H9 (cell line): ENCODE measurements around the gene MYBPHL. TPM values are rescaled to one million over a fixed set of nuclear protein-coding genes. Genes with fewer than 3 reads are reported as not detected.

ENCODE experiments used
- DNase-seq: peaks from one replicate; pipeline ENCODE4 v3.0.0-alpha.2; 2017
- H2AFZ ChIP-seq: one replicate; pipeline ENCODE4 v1.6.1; 2013; ENCODE audit warnings: mild to moderate bottlenecking, low read length, control low read depth, moderate library complexity
- H2AK5ac ChIP-seq: 2 replicates; pipeline ENCODE4 v1.6.1; 2013; ENCODE audit warnings: low read length, control low read depth, mixed read lengths; ENCODE audit not compliant: insufficient read length
- H2BK120ac ChIP-seq: one replicate; pipeline ENCODE4 v1.6.1; 2013; ENCODE audit warnings: low read depth, mild to moderate bottlenecking, low read length, control low read depth, inconsistent platforms; ENCODE audit not compliant: poor library complexity, severe bottlenecking
- H2BK12ac ChIP-seq: 2 replicates; pipeline ENCODE4 v1.6.1; 2013; ENCODE audit warnings: low read length, control low read depth, mixed read lengths, low read depth; ENCODE audit not compliant: insufficient read length
- H2BK15ac ChIP-seq: 2 replicates; pipeline ENCODE4 v1.6.1; 2013; ENCODE audit warnings: low read depth, low read length, control low read depth
- H2BK20ac ChIP-seq: one replicate; pipeline ENCODE4 v1.6.1; 2013; ENCODE audit warnings: low read depth, mild to moderate bottlenecking, low read length, control low read depth, inconsistent platforms; ENCODE audit not compliant: poor library complexity, severe bottlenecking
- H2BK5ac ChIP-seq: 2 replicates; pipeline ENCODE4 v1.6.1; 2013; ENCODE audit warnings: low read length, control low read depth, mixed read lengths; ENCODE audit not compliant: insufficient read length
- H3K14ac ChIP-seq: 2 replicates; pipeline ENCODE4 v1.6.1; 2013; ENCODE audit warnings: low read length, control low read depth; ENCODE audit not compliant: insufficient read depth
- H3K18ac ChIP-seq: 2 replicates; pipeline ENCODE4 v1.6.1; 2013; ENCODE audit warnings: low read depth, mild to moderate bottlenecking, mixed read lengths, low read length, control low read depth; ENCODE audit not compliant: insufficient read length
- H3K23ac ChIP-seq: 2 replicates; pipeline ENCODE4 v1.6.1; 2013; ENCODE audit warnings: low read length, control low read depth, mixed read lengths, low read depth; ENCODE audit not compliant: insufficient read length
- H3K23me2 ChIP-seq: 2 replicates; pipeline ENCODE4 v1.6.1; 2013; ENCODE audit warnings: low read depth, mild to moderate bottlenecking, mixed read lengths, low read length, control low read depth; ENCODE audit not compliant: insufficient read length, poor library complexity, severe bottlenecking
- H3K27ac ChIP-seq: 2 replicates; pipeline ENCODE4 v1.5.1; 2013; ENCODE audit warnings: low read length, control low read depth, mixed read lengths, low read depth; ENCODE audit not compliant: insufficient read length
- H3K27me3 ChIP-seq: 2 replicates; pipeline ENCODE4 v1.6.1; 2013; ENCODE audit warnings: low read length, control low read depth, inconsistent platforms; ENCODE audit not compliant: insufficient read depth
- H3K4ac ChIP-seq: 2 replicates; pipeline ENCODE4 v1.6.1; 2013; ENCODE audit warnings: low read depth, mild to moderate bottlenecking, control low read depth, inconsistent platforms, low read length, moderate library complexity
- H3K4me1 ChIP-seq: 2 replicates; pipeline ENCODE4 v1.6.1; 2013; ENCODE audit warnings: low read length, control low read depth, inconsistent platforms; ENCODE audit not compliant: insufficient read depth
- H3K4me2 ChIP-seq: 2 replicates; pipeline ENCODE4 v1.6.1; 2013; ENCODE audit warnings: low read length, control low read depth, mixed read lengths; ENCODE audit not compliant: insufficient read length, insufficient read depth
- H3K56ac ChIP-seq: 2 replicates; pipeline ENCODE4 v1.6.1; 2013; ENCODE audit warnings: low read depth, mild to moderate bottlenecking, mixed read lengths, low read length, control low read depth; ENCODE audit not compliant: insufficient read length
- H3K79me1 ChIP-seq: 2 replicates; pipeline ENCODE4 v1.6.1; 2013; ENCODE audit warnings: low read depth, mild to moderate bottlenecking, moderate library complexity, low read length, control low read depth, inconsistent platforms; ENCODE audit not compliant: insufficient read depth, poor library complexity, severe bottlenecking
- H3K79me2 ChIP-seq: 2 replicates; pipeline ENCODE4 v1.6.1; 2013; ENCODE audit warnings: low read length, control low read depth, inconsistent platforms; ENCODE audit not compliant: insufficient read depth
- H3K9ac ChIP-seq: 2 replicates; pipeline ENCODE4 v1.6.1; 2013; ENCODE audit warnings: low read length, control low read depth, mixed read lengths; ENCODE audit not compliant: insufficient read length; ENCODE audit errors: extremely low read depth
- H3K9me3 ChIP-seq: one replicate; pipeline ENCODE4 v1.6.1; 2013; ENCODE audit warnings: low read depth, low read length, inconsistent platforms; ENCODE audit not compliant: control insufficient read depth
- H3T11ph ChIP-seq: one replicate; pipeline ENCODE4 v1.6.1; 2013; ENCODE audit warnings: mild to moderate bottlenecking, low read length, control low read depth, inconsistent platforms
- H4K20me1 ChIP-seq: one replicate; pipeline ENCODE4 v1.6.1; 2013; ENCODE audit not compliant: control insufficient read depth, insufficient read length, insufficient read depth
- H4K5ac ChIP-seq: 2 replicates; pipeline ENCODE4 v1.6.1; 2013; ENCODE audit warnings: low read depth, mild to moderate bottlenecking, mixed read lengths, low read length, control low read depth; ENCODE audit not compliant: insufficient read length
- H4K8ac ChIP-seq: replicated peaks from 2 replicates; pipeline ENCODE4 v1.6.1; 2013; ENCODE audit warnings: low read length, control low read depth, mixed read lengths, low read depth; ENCODE audit not compliant: insufficient read length
- H4K91ac ChIP-seq: 2 replicates; pipeline ENCODE4 v1.6.1; 2013; ENCODE audit warnings: low read depth, mild to moderate bottlenecking, moderate library complexity, mixed read lengths, low read length, control low read depth; ENCODE audit not compliant: insufficient read length
- H3K27ac Mint-ChIP-seq, 3 experiments: 2 replicates in 2 of 3; 3 replicates in 1 of 3; pipeline ENCODE4 v1.8.0; 2020 to 2021; ENCODE audit warnings: mixed read lengths in 3 of 3, mild to moderate bottlenecking in 1 of 3, moderate library complexity in 1 of 3
- H3K27me3 Mint-ChIP-seq: 2 replicates; pipeline ENCODE4 v1.8.0; 2021; ENCODE audit warnings: low read depth, mild to moderate bottlenecking, moderate library complexity, mixed read lengths
- H3K36me3 Mint-ChIP-seq, 3 experiments: 2 replicates in 2 of 3; 3 replicates in 1 of 3; pipeline ENCODE4 v1.8.0; 2020 to 2021; ENCODE audit warnings: low read depth in 3 of 3, mixed read lengths in 3 of 3; ENCODE audit not compliant: insufficient read depth in 1 of 3
- H3K4me1 Mint-ChIP-seq, 2 experiments: 2 replicates each; pipeline ENCODE4 v1.8.0; 2020; ENCODE audit warnings: mixed read lengths in 2 of 2
- H3K4me3 Mint-ChIP-seq, 2 experiments: 2 replicates in 1 of 2; 3 replicates in 1 of 2; pipeline ENCODE4 v1.8.0; 2020 to 2021; ENCODE audit warnings: mild to moderate bottlenecking in 2 of 2, mixed read lengths in 2 of 2, moderate library complexity in 1 of 2
- H3K9me3 Mint-ChIP-seq, 2 experiments: 2 replicates in 1 of 2; 3 replicates in 1 of 2; pipeline ENCODE4 v1.8.0; 2020; ENCODE audit warnings: mild to moderate bottlenecking in 2 of 2, mixed read lengths in 2 of 2, moderate library complexity in 1 of 2
- WGBS: extraction: QIAGEN DNeasy Blood & Tissue Kit; methylation state at CpG from one replicate; pipeline ENCODE4 v1.1.7; 2013; ENCODE audit warnings: missing lambda C conversion rate, low lambda C conversion rate, mixed read lengths; ENCODE audit not compliant: insufficient read length; ENCODE audit errors: extremely low coverage; 5-methylcytosine and 5-hydroxymethylcytosine counted together
- total RNA-seq: library from RNA; stranded (reverse); gene quantifications from 2 replicates; pipeline ENCODE4 v1.2.1, GENCODE V29; 2021
- TF ChIP-seq, protein P1 (sequence below): fragments of 200-600 bp; sonication (generic); conservative IDR thresholded peaks from 3 replicates; pipeline ENCODE4 v1.8.0; 2021; ENCODE audit warnings: antibody characterized with exemption, mild to moderate bottlenecking

MYBPHL gene
- total RNA-seq, 1 experiment from 2014 or later: 0.59 TPM

DNA sequence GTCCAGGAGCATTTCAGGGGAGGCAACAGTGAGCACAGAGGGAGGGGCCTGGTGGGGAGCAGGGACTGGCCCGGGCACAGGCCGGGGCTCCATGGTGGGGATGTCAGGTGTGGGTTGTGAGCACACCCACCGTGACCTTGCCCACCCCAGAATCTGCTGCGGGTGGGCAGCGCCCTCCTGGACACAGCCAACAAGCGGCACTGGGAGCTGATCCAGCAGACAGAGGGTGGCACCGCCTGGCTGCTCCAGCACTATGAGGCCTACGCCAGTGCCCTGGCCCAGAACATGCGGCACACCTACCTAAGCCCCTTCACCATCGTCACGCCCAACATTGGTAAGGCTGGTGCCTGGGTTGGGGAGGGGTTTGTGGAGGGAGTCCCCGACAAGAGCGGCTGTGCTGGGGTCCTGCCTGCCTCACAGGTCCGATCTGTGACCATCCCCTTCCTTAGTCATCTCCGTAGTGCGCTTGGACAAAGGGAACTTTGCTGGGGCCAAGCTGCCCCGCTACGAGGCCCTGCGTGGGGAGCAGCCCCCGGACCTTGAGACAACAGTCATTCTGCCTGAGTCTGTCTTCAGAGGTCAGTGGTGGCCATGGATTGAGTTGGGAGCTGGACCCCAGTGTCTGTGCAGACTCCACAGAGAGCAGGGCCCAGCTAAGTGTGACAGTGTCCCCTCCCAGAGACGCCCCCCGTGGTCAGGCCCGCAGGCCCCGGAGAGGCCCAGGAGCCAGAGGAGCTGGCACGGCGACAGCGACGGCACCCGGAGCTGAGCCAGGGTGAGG lies 38.2 kb downstream of the MYBPHL start:
- no peak overlapping the region for H4K91ac ChIP-seq
- H3K27me3 Mint-ChIP-seq: no peaks in the 10 kb centered on the region
- DNase-seq: no peak

More for the DNA sequence above, 38.2 kb downstream of the MYBPHL start:
- H3K23me2 ChIP-seq: no peaks in the 10 kb centered on the region
- TF ChIP-seq, protein P1, sequence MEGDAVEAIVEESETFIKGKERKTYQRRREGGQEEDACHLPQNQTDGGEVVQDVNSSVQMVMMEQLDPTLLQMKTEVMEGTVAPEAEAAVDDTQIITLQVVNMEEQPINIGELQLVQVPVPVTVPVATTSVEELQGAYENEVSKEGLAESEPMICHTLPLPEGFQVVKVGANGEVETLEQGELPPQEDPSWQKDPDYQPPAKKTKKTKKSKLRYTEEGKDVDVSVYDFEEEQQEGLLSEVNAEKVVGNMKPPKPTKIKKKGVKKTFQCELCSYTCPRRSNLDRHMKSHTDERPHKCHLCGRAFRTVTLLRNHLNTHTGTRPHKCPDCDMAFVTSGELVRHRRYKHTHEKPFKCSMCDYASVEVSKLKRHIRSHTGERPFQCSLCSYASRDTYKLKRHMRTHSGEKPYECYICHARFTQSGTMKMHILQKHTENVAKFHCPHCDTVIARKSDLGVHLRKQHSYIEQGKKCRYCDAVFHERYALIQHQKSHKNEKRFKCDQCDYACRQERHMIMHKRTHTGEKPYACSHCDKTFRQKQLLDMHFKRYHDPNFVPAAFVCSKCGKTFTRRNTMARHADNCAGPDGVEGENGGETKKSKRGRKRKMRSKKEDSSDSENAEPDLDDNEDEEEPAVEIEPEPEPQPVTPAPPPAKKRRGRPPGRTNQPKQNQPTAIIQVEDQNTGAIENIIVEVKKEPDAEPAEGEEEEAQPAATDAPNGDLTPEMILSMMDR: no peak
- no peak overlapping the region for H3K4ac ChIP-seq
- peaks cover 2 to 4% of the 10 kb centered on the region in 2 experiments; a peak in 2 of 4 replicates for H3K4me1 Mint-ChIP-seq
- H3T11ph ChIP-seq: no peak overlapping the region
- no peak overlapping the region for H2BK5ac ChIP-seq
- H3K9me3 Mint-ChIP-seq: no peaks in the 10 kb centered on the region; a peak in 1 of 5 replicates
- no peak overlapping the region for H2BK15ac ChIP-seq
- H4K20me1 ChIP-seq: no peaks in the 10 kb centered on the region
- no peaks in the 10 kb centered on the region for H3K4me1 ChIP-seq
- no peak overlapping the region for H3K18ac ChIP-seq
- no peaks in the 10 kb centered on the region for H3K9me3 ChIP-seq
- H4K8ac ChIP-seq: no peak overlapping the region
- no peak overlapping the region for H3K27ac ChIP-seq
- WGBS: no CpG with 5 or more reads among the region's 29 CpGs
- H3K56ac ChIP-seq: no peak overlapping the region
- H3K4me2 ChIP-seq: no peak overlapping the region
- no peak overlapping the region for H3K14ac ChIP-seq
- H3K23ac ChIP-seq: no peak overlapping the region
- H3K79me2 ChIP-seq: no peaks in the 10 kb centered on the region
- H3K4me3 Mint-ChIP-seq: no peak overlapping the region
- no peak overlapping the region for H2BK20ac ChIP-seq
- no peak overlapping the region for H4K5ac ChIP-seq
- H3K27me3 ChIP-seq: no peaks in the 10 kb centered on the region
- no peak overlapping the region for H3K9ac ChIP-seq
- H3K36me3 Mint-ChIP-seq: peaks cover 9 to 59% (median 44%) of the 10 kb centered on the region in 3 experiments; a peak in 6 of 7 replicates
- no peaks in the 10 kb centered on the region for H3K79me1 ChIP-seq
- H2BK12ac ChIP-seq: no peak overlapping the region
- no peak overlapping the region for H2AFZ ChIP-seq
- H3K27ac Mint-ChIP-seq: no peak overlapping the region; a peak in 1 of 7 replicates
- H2BK120ac ChIP-seq: no peak overlapping the region
- no peak overlapping the region for H2AK5ac ChIP-seq
